BJ (cell line): ENCODE data around the gene RAPGEF5. TPM values are rescaled to one million over a fixed set of nuclear protein-coding genes. Genes with fewer than 3 reads are reported as not detected.

Source experiments
- CTCF ChIA-PET: fragments of 350-600 bp; formaldehyde crosslinking; extraction: SDS; loops from one replicate; lab custom pipeline; 2021; ENCODE audit warnings: antibody characterized with exemption, inconsistent platforms; lab: Yijun Ruan, JAX
- POLR2A ChIA-PET: fragments of 300-600 bp; sonication (Branson Sonifier 250); formaldehyde crosslinking; extraction: SDS; loops from one replicate; lab custom pipeline; 2021; ENCODE audit warnings: antibody characterized with exemption; lab: Charles Lee
- DNase-seq: peaks from one replicate; pipeline ENCODE4 v3.0.0-alpha.2; 2011; ENCODE audit warnings: low read depth
- H3K27me3 ChIP-seq: 2 replicates; pipeline ENCODE4 v1.6.0; 2011; ENCODE audit warnings: low read length; ENCODE audit not compliant: control insufficient read depth, insufficient read depth
- H3K36me3 ChIP-seq: 2 replicates; pipeline ENCODE4 v1.5.1; 2011; ENCODE audit warnings: low read length; ENCODE audit not compliant: control insufficient read depth, insufficient read depth
- H3K4me3 ChIP-seq: 2 replicates; pipeline ENCODE4 v1.5.1; 2011; ENCODE audit warnings: low read depth, mild to moderate bottlenecking, control low read depth, low read length
- CTCF ChIP-seq: IDR thresholded peaks from 2 replicates; pipeline ENCODE4 v1.5.1; 2011; ENCODE audit warnings: low read depth, mild to moderate bottlenecking, control low read depth, inconsistent platforms, low read length, moderate library complexity; ENCODE audit not compliant: insufficient read depth
- polyA plus RNA-seq: library from polyadenylated mRNA; depleted of rRNA; stranded (reverse); fragments of >200 nt; gene quantifications from 2 replicates; pipeline ENCODE4 v1.2.3, GENCODE V29; 2011

The RAPGEF5 gene
- polyA plus RNA-seq, 1 experiment = not detected

GRCh38 chr7:22181663-22182062 is 175.3 kb downstream of the RAPGEF5 start:
- Histone ChIP-seq H3K36me3 (no peaks in the 10 kb centered on the region), H3K27me3 (no peaks in the 10 kb centered on the region), H3K4me3 (no peak overlapping the region)
- ChIA-PET CTCF (no interaction called here), POLR2A (no interaction called here)
- no peak for DNase-seq
- TF ChIP-seq CTCF = no peak

- Histone ChIP-seq H3K4me3 (no peak overlapping the region), H3K27me3 (no peaks in the 10 kb centered on the region), H3K36me3 (no peaks in the 10 kb centered on the region)
- DNase-seq = no peak
- POLR2A ChIA-PET = no interaction called here
- CTCF ChIA-PET = no interaction called here
- no peak for TF ChIP-seq CTCF
Observed at GRCh38 chr7:22179442-22179879, 177.5 kb downstream of the RAPGEF5 start.

- no peak for DNase-seq
Observed at GRCh38 chr7:22178735-22179134, 178.2 kb downstream of the RAPGEF5 start.

GRCh38 chr7:22176791-22177412 is 180.1 kb downstream of the RAPGEF5 start:
- ChIA-PET CTCF (no interaction called here), POLR2A (no interaction called here)
- Histone ChIP-seq H3K4me3 (no peak overlapping the region), H3K27me3 (no peaks in the 10 kb centered on the region), H3K36me3 (no peaks in the 10 kb centered on the region)
- no peak for DNase-seq
- no peak for TF ChIP-seq CTCF

More at GRCh38 chr7:22178735-22179134, 178.2 kb downstream of the RAPGEF5 start:
- TF ChIP-seq CTCF = no peak
- no peak overlapping the region for H3K4me3 ChIP-seq
- H3K36me3 ChIP-seq = no peaks in the 10 kb centered on the region
- ChIA-PET CTCF (no interaction called here), POLR2A (no interaction called here)
- no peaks in the 10 kb centered on the region for H3K27me3 ChIP-seq

GRCh38 chr7:22174574-22174953 is 182.4 kb downstream of the RAPGEF5 start:
- no peak for TF ChIP-seq CTCF
- no peak for DNase-seq
- Histone ChIP-seq H3K4me3 (no peak overlapping the region), H3K27me3 (no peaks in the 10 kb centered on the region), H3K36me3 (no peaks in the 10 kb centered on the region)
- ChIA-PET POLR2A (no interaction called here), CTCF (interaction anchor here (1.2 kb wide), 1 partner anchor 15 kb away, joined by 3 read pairs; no protein-coding TSS in a partner anchor)
